GM21390 (cell line): ENCODE measurements around the gene EXOC2.

Source experiments
- ATAC-seq: cut with Tn5 transposase; IDR thresholded peaks from one replicate; pipeline ENCODE4 v1.9.1; 2021; ENCODE audit not compliant: unreplicated experiment

Gene EXOC2

GRCh38 chr6:540490-540889 is 152.4 kb downstream of the EXOC2 start:
- ATAC-seq, result no peak

GRCh38 chr6:537114-537513 is 155.8 kb downstream of the EXOC2 start:
- ATAC-seq, result no peak

GRCh38 chr6:530425-530824 is 162.5 kb downstream of the EXOC2 start:
- no peak for ATAC-seq

- ATAC-seq, result no peak
These were observed 163.9 kb downstream of the EXOC2 start for GRCh38 chr6:528989-529388.

GRCh38 chr6:527989-528673 is 164.8 kb downstream of the EXOC2 start:
- no peak for ATAC-seq

- ATAC-seq, result no peak
These were observed 168.1 kb downstream of the EXOC2 start for GRCh38 chr6:524803-525202.

- no peak for ATAC-seq
These were observed 172.1 kb downstream of the EXOC2 start for GRCh38 chr6:520820-521219.

- ATAC-seq, result no peak
These were observed 174.7 kb downstream of the EXOC2 start for GRCh38 chr6:518218-518617.

- ATAC-seq, result no peak
These were observed 176.7 kb downstream of the EXOC2 start for GRCh38 chr6:516213-516612.

GRCh38 chr6:515267-515666 is 177.7 kb downstream of the EXOC2 start:
- no peak for ATAC-seq

- ATAC-seq, result no peak
These were observed 178.5 kb downstream of the EXOC2 start for GRCh38 chr6:514396-514978.

GRCh38 chr6:513961-514360 is 179.0 kb downstream of the EXOC2 start:
- no peak for ATAC-seq

- no peak for ATAC-seq
These were observed 179.9 kb downstream of the EXOC2 start for GRCh38 chr6:513058-513457.

- no peak for ATAC-seq
These were observed 181.3 kb downstream of the EXOC2 start for GRCh38 chr6:511488-512137.

- no peak for ATAC-seq
These were observed 183.3 kb downstream of the EXOC2 start for GRCh38 chr6:509676-510075.

- no peak for ATAC-seq
These were observed 184.3 kb downstream of the EXOC2 start for GRCh38 chr6:508614-509013.

GRCh38 chr6:508006-508405 is 184.9 kb downstream of the EXOC2 start:
- ATAC-seq, result no peak

- ATAC-seq, result no peak
These were observed 185.9 kb downstream of the EXOC2 start for GRCh38 chr6:506920-507622.

- ATAC-seq, result no peak
These were observed 186.4 kb downstream of the EXOC2 start for GRCh38 chr6:506508-506907.

- no peak for ATAC-seq
These were observed 187.6 kb downstream of the EXOC2 start for GRCh38 chr6:505374-505773.

GRCh38 chr6:504446-504980 is 188.4 kb downstream of the EXOC2 start:
- no peak for ATAC-seq
